Caki2 (cell line): Measurements from ENCODE around the gene JAKMIP3. TPM values are rescaled to one million over a fixed set of nuclear protein-coding genes. Genes with fewer than 3 reads are reported as not detected.
"Not testable (repeated sequence)": the region's sequence is repeated elsewhere in the genome, so short reads cannot be mapped to it uniquely, and the experiment has no call there.

Source experiments
- DNase-seq: peaks from one replicate; pipeline ENCODE4 v3.0.0-alpha.2; 2015; ENCODE audit warnings: low read depth
- in situ Hi-C: cut with HindIII; loops from 2 replicates; pipeline ENCODE4 v1.10.0; 2016; ENCODE audit warnings: low sequenced_read_pairs, low pct_unique_long_range_greater_than_20kb, mixed read lengths
- total RNA-seq: library from RNA; depleted of rRNA; stranded (reverse); fragments of >200 nt; shearing (Covaris generic); gene quantifications from 2 replicates; pipeline ENCODE4 v1.2.3, GENCODE V29; 2014; ENCODE audit warnings: low replicate concordance

JAKMIP3 gene
- total RNA-seq, 1 experiment from 2014 or later: 0.54 TPM

GRCh38 chr10:132084384-132084783 lies 18.6 kb downstream of the JAKMIP3 start:
- in situ Hi-C loops, DNase-seq: not testable (repeated sequence)

- DNase-seq, in situ Hi-C loops: not testable (repeated sequence)
These were observed 27.5 kb downstream of the JAKMIP3 start for GRCh38 chr10:132093236-132093635.

GRCh38 chr10:132094581-132095234 lies 29.0 kb downstream of the JAKMIP3 start:
- in situ Hi-C loops: no loop called here
- peak; percentile 56 for DNase-seq

GRCh38 chr10:132095403-132096113 lies 29.8 kb downstream of the JAKMIP3 start:
- in situ Hi-C loops: no loop called here
- no peak for DNase-seq

GRCh38 chr10:132096223-132096622 lies 30.5 kb downstream of the JAKMIP3 start:
- DNase-seq: peak; percentile 80
- in situ Hi-C loops: no loop called here

- in situ Hi-C loops: no loop called here
- DNase-seq: no peak
These were observed 31.2 kb downstream of the JAKMIP3 start for GRCh38 chr10:132096863-132097478.

DNA sequence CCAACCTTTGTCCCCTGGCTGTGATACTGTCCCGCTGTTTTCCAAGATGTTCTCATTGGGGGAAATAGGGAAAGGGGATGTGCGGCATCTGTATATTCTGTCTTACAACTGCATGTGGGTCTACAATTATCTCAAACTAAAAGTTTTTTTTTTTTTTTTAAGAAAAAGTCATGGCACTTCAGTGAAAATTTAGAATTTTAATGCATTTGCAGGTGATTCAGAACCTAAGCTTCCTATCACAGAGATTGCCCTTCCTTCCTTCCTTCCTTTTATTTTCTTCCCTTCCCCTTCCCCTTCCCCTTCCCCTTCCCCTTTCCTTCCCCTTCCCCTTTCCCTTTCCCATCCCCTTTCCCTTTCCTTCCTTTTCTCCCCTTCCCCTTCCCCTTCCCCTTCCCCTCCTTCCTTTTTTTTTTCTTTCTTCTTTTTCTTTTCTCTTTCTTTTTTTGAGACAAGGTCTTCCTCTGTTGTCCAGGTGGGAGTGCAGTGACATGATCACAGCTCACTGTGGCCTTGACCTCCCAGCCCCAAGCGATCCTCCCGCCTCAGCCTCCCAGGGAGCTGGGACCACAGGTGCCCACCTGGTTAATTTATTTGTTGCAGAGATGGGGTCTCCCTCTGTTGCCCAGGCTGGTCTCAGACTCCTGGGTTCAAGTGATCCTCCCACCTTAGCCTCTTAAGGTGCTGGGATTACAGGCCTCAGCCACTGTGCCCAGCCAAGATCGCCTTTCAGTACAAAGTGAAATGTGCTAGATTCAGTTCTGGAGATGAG lies 32.0 kb downstream of the JAKMIP3 start:
- no peak for DNase-seq
- in situ Hi-C loops: no loop called here

DNA sequence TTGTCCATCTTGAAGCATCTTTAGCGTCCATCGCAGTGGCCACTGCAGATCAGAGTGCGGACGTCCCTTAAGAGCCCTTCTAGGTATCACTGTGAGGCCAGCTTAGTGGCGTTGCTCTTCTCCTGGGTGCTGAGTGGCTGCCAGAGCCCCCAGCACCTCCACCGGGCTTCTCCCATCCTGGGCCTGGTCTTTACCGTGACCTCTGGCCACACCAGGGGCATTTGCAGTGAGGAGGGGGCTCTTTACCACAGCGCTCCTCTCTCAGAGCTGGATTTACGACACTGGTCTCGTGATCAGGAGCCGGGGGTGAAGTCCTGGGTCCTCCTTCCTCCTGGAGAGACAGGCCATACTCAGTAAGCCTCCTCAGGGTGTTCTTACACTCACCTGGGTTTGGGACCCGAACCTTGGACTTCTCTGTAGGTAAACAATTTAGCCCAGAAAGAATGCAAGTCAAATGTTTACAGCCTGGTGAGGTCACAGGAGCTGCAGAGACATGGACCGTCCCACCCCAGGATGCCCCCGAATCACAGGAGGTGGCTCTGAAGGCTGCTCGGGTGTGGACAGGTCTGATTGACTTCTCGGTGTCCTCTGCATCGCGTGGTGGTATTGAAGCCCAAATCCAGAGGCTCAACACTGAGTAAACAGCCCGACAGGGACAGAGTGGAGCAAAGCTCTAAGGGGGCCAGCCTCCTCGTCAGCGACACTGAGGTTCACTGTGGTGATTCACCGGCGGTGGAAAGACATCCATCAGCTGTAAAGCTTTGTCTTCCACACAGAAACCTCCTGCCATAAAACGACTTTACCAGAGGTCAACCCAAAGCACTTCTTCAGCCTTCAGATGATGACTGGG lies 33.0 kb downstream of the JAKMIP3 start:
- in situ Hi-C loops: no loop called here
- DNase-seq: no peak

DNA sequence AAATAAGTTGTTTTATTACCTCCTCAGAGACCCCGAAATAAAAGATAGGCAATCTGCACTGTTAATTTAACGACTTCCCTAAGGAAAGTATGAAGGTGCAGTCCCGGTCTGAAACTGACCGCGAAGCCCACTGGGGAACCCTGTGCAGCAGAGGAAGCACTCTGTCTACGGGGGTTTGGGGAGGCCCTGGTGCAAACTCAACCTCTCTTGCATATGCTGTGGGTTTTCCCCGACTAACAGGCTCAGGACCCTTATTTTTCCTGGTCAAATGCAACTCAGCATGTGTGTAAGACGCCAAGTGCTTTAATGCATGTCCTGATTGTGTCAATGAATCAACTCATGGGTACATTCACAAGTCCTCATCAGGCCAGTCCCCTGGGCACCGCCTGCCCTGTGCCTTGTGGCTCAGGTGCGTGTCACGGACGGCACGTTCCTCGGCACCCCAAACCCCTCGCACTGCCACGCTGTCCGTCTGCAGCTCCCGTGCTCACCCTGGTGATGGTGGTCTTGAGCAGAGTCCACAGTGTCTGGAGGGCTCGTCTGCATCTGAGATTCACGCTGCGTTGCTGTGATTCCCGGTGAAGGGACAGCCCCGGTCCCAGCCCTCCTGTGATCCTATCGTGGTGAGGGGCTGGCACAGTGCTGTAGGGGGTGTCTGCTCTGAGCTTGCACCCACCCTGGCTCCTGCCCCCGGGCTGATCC lies 33.8 kb downstream of the JAKMIP3 start:
- in situ Hi-C loops: no loop called here
- no peak for DNase-seq

DNA sequence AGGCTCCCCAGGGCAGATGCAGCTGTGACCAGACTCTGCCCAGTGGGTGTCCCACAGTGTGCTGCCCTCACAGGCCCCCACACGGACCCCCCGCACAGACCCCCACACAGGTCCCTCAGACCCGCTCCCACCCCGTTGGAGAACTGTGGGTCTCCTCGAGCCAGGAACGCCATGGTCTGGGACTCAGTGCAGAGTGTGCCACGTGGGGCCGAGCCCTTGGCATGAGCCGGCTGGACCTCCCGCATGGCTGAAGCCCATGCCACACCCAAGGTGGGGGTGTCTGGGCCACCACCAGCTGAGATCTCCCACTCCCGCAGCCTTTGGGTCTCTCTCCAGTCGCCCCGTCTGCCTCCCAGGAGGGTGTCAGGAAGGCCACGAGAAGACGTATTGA lies 34.3 kb downstream of the JAKMIP3 start:
- no peak for DNase-seq

GRCh38 chr10:132100556-132101349 lies 35.0 kb downstream of the JAKMIP3 start:
- in situ Hi-C loops: no loop called here
- no peak for DNase-seq

More for the DNA sequence above, 34.3 kb downstream of the JAKMIP3 start:
- in situ Hi-C loops: no loop called here

GRCh38 chr10:132101529-132101928 lies 35.8 kb downstream of the JAKMIP3 start:
- no peak for DNase-seq
- in situ Hi-C loops: no loop called here

- DNase-seq: no peak
- in situ Hi-C loops: no loop called here
These were observed 36.4 kb downstream of the JAKMIP3 start for GRCh38 chr10:132102071-132102716.

- DNase-seq: no peak
- in situ Hi-C loops: no loop called here
These were observed 37.0 kb downstream of the JAKMIP3 start for GRCh38 chr10:132102717-132103110.

DNA sequence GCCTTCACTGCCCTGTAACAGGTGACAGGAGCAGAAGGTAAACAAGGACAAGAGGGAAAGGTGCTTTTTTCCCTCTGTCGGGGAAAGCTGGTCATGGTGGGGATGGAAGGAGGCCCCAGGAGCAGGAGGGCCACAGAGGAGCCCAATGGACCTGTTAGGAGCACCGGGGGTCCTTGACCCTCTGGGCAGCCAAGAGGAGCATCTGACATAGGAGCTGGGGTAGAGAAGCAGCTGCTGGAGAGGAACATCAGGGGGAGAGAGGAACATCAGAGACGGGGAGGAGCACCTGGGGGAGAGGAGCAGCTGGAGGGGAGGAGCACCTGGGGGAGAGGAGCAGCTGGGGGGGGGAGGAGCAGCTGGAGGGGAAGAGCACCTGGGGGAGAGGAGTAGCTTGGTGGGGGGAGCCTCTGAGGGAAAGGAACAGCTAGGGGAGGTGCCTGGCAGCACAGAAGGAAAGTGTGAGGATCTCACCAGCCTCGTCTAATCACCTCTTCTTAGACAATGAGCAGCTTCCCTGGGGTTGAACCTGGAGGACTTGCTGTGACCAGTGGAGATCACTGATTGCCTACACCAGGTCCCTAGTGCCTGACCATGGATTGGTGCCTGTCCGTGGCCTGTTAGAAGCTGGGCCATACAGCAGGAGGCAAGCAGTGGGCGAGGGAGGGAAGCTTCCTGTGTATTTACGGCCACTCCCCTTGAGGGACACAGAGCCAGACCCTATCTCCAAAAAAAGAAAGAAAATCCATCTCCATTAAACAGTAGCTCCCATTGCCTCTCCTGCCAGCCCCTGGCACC lies 37.6 kb downstream of the JAKMIP3 start:
- no peak for DNase-seq
- in situ Hi-C loops: no loop called here

- in situ Hi-C loops: no loop called here
- no peak for DNase-seq
These were observed 38.3 kb downstream of the JAKMIP3 start for GRCh38 chr10:132104062-132104461.
